Cerebellar cortex (tissue), 1 donor: ENCODE results near the gene DDI1.
"Not testable (repeated sequence)": the region's sequence is repeated elsewhere in the genome, so short reads cannot be mapped to it uniquely, and the experiment has no call there.

Experiments used
- DNase-seq: peaks from one replicate; pipeline ENCODE4 v3.0.0-alpha.2; 2015; ENCODE audit warnings: low spot score

Gene DDI1

DNA sequence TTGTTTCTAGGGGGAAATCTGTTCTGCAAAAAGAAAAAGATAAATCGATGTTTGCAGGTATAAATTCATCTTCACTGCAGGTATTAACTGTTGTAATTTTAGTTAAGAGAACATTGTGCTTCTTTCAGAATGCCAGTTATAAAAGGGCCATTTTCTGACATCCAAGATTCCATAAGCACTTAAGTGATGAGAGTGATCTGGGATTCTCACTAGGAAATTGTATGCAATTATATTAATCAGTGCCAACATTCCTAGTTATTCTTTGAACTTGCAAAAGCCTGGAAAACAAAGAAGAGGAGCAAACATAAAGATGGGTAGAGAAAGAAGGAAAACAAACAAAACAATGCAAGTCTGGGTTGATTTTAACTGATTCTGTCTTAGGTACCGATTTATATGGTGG, 5.4 kb downstream of the DDI1 start:
- no peak for DNase-seq

DNA sequence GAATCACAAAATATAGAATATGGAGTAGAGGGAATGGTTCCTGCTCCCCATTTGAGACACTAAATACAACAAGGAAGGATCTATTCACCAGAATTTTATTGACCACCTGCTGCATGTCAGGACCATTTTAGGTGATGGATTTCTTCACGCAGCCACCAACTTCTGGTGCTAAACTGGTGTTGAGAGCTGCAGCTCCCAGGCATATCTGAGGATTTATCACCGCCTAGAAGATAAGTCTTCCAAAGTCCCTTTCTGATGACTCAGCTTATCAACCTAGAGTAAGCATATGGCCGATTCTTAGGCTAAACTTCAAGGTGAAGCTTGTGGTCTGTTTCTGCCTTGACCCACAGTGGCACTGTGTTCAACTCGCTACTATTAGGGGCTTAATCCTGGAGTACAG, 6.7 kb downstream of the DDI1 start:
- no peak for DNase-seq

DNA sequence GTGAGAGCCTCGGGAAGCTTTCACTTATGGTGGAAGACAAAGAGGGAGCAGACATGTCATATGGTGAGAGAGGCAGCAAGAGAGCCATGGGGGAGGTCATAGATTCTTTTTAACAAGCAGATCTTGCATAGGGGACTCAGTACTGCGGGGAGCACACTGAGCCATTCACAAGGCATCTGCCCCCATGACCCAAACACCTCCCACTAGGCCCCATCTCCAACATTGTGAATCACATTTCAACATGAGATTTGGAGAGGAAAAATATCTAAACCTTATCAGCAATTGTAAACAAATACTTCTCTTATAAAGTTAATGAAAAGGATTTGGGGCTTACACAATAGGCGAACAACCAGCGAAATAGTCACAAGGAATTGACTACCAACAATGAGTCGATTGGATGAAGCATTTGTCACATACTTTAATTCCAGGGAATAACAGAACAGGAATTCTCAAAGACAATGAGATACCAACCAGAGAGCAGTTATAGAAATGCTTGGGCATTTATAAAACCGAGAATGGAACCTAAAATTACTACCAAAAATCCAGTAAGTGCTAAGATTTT, 7.3 kb downstream of the DDI1 start:
- DNase-seq: no peak

DNA sequence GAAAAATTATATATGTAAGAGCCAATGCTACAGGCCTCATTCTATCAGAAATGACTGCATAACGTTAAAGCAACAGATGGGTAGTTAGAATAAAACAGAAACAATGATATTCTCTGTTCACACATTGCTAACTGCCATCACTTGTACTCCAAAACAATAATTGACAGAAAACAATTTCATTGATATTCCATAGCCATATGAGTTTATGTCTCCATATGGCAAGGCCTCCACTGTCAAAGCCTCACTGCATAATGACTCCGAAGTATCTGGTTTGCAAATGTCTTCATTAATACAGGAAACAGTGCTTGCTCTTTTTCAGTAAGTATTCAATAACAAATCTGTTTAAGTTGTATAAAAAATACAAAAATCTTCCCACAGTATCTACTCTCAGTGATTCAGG, 9.9 kb downstream of the DDI1 start:
- DNase-seq: no peak

DNA sequence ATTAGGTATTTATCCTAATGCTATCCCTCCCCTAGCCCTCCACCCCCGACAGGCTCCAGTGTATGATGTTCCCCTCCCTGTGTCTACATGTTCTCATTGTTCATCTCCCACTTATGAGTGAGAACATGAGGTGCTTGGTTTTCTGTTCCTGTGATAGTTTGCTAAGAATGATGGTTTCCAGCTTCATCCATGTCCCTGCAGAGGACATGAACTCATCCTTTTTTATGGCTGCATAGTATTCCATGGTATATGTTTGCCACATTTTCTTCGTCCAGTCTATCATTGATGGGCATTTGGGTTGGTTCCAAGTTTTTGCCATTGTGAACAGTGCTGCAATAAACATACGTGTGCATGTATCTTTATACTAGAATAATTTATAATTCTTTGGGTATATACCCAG, 10.4 kb downstream of the DDI1 start:
- DNase-seq: not testable (repeated sequence)

DNA sequence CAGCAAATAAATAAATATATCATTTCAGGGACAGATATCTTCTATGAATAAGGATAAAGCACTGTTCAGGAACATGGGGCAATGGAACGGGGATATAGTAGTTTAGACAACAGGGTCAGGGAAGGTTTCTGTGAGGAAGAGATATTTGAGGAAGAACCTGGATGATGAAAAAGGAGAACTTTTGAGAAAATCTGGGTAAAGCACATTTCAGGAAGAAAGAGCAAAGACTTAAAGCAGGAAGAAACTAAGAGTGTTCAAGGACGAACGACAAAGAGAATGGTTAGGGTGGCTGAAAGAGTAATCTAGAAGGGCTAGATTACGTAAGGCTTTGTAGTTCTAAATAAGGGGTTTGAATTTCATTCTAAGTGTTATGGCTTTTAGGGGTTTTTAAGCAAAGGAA, 12.7 kb downstream of the DDI1 start:
- DNase-seq: no peak

DNA sequence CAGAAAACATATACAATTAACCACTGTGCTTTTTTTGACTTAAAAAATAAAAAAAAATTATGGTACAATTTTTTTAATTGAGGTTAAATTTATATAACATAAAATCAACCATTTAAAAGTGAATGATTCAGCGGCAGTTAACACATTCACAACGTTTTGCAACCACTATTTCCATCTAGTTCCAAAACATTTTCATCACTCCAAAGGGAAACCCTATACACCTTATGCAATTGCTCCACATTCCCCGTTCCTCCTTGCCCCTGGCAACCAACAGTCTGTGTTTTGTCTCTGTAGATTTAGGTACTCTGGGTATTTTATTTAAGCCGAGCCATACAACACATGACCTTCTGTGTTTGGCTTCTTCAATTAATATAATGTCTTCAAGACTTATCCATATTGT, 15.3 kb downstream of the DDI1 start:
- DNase-seq: no peak

DNA sequence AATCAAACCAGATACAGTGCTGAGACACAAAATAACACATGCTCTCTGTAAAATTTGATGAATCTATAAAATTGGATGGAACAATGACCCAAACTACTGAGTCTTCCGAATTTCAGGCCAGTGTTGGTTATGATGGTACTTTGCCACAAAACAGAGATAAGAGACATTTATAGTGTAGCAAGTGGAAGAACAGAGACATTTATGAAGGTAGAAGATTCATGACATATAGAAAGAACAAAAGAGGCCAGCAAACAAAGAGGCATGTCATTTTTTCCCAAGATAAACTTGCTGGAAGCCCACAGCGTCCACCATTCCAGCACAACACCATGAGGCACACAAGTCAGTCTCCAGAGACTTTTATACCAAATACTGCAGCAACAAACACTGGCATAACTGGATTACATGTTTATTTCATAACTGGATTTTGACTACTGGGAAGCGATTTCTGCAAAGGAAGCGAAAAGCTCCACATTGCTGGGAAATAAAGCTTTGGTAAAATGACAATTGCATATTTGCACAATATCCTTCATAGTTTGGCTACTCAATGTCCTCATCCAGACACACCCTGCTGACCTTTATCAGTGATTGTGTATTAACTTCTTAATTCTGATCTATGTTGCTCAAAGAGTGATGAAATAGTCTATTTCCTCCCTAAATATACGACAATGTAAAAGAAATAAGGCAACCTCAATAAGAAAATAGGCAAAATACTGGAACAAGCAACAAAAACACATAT, 17.5 kb downstream of the DDI1 start:
- DNase-seq: no peak

DNA sequence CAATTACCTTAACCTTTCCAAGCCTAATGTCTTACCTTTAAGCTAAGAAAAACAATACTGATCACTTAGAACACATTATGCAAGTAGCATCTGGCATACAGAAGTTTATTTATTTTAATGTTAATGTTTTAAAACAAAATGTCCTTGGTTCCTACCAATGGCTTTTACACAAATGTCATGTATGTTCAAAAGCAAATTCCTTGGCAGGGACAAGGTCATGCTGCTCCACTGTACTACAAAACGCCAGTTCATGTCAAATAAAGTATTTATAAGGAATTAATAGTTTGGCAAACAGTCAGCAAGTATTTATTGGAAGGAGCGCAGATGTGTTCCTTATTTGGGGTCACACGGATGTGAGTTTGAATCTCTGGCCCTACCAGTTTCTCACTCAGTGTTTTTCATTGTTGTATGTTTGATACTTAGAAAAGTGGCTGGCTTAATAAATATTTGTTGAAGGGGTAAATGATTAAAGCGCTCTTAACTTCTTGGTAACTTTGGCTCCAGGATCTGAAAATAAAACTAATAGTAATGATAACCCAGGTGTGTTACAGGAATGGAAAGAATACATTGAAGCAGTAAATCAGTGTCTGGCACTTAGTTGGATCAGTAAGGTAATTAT, 18.6 kb downstream of the DDI1 start:
- DNase-seq: no peak

DNA sequence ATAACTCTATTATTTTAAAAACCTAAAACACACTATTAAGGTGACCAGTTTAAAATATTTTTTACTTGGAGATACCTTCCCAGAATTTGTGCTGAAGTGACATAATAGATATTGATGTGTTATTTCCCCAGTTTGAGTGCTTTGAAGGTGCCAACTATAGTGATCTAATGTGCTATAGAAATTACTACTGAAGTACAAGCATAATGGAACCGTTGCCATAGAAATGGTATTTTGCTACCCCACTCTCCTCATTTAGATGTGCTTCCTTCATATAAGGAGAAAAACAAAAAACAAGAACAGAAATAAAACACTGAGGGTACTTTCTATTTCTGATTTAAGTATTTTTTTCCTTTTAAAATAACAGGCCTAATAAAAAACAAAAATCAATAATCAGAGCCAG, 19.2 kb downstream of the DDI1 start:
- DNase-seq: no peak

DNA sequence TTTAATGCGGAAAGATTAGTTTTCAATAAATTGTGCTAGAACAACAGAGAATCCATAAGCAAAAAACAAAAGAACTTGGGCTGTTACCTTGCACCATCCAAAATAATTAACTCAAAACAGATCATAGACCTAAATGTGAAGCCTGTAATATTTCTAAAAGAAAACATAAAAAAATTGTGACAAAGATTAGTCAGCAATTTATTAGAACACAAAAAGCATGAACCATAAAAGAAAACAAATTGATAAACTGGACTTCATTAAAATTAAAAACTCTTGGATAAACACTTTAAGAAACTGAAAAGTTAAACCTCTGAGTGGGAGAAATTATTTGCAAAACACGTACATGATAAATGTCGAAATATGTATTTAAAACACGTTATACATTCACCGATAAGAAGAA, 21.5 kb downstream of the DDI1 start:
- no peak for DNase-seq

DNA sequence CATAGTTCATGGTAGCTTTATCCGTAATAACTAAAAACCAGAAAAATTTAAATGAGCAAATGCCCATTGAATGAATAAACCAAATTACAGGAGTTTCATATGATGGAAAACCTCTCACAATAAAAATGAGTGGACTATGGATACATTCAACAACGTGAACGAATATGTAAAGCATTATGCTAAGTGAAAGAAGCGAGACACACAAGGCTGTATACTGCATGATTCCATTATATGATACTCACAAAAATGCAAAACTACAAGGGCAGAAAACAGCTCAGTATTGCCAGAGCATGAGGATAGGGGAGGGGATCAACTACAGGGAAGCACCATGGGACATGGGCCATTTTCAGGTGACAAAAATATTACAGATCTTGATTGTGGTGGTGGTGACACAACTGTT, 22.2 kb downstream of the DDI1 start:
- DNase-seq: no peak

DNA sequence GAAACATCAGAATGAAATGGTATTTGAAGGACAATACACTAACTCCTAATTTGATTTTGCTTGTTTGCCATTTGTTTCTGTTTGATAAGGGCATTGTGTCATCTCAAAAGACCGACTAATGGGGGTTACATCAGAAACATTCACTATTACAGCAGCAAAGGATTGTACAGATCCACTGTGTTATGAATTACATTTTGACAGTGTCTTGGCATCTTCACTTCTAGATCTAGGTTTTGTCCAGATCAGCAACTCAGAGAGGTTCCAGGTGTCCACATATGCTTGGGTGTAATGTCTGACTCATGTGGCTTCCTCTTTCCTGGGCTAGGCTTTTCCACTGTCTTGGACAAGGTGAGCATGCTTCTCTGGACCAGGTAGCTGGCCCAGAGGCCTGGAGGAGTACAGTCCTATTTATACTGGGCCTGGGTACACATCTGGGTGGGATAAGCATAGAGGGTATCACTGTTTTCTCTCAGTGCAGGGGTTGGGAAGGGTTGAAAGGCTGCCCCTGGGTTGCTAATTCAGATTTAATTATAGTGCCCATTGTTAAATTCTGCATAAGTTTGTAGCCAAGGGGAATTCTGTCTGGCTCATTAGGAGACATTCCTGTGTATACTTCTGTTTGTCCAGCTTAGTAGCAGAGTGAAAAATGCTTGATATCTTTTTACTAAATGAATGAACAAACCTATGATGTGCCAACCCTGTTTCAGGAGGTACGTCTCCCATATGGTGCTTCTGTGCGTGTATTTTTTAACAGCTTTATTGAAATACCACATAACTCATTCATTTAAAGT, 23.8 kb downstream of the DDI1 start:
- DNase-seq: no peak

DNA sequence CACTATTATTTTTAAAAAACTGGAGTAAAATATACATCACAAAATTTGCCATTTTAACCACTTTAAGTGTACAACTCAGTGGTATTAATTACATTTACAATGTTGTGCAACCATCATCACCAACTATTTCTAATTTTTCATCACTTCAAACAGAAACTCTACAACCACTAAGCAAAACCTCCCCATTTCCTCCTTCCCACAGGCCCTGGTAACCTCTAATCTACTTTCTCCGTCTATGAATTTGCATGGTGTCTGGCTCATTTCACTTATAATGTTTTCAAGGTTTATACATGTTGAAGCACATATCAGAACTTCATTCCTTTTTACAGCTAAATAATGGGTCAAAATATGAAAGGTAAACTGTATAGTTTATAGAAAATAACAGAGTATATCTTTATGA, 24.4 kb downstream of the DDI1 start:
- DNase-seq: no peak

DNA sequence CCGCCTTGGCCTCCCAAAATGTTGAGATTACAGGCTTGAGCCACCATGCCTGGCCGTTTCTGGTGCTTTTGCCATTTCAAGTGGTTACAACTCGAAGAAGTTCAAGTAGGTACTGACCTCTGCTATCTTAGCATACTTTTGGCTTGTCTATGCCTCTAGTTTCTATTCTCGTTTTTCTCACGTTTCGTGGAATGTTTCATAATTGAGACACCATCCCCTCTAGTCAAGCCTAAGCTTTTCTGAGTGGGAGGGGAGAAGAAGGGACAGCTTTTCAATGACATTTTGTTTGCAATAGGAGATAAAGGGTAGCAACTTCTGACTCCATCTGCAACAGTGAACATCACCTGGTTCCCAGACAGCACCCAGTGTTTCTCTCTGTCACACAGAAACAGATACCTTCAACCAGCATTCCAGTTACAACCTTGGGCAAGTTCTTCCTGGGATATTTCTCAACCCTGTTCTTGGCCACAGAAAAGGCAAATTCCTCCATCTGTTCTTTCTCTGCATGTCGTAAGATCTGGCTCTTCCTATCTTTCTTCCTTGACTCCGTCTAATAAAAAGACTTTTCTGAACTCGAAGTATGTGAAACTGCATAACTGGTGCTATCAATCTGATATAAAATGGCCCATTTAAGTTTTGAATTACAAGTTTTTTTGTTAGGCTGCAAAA, 25.5 kb downstream of the DDI1 start:
- DNase-seq: no peak

DNA sequence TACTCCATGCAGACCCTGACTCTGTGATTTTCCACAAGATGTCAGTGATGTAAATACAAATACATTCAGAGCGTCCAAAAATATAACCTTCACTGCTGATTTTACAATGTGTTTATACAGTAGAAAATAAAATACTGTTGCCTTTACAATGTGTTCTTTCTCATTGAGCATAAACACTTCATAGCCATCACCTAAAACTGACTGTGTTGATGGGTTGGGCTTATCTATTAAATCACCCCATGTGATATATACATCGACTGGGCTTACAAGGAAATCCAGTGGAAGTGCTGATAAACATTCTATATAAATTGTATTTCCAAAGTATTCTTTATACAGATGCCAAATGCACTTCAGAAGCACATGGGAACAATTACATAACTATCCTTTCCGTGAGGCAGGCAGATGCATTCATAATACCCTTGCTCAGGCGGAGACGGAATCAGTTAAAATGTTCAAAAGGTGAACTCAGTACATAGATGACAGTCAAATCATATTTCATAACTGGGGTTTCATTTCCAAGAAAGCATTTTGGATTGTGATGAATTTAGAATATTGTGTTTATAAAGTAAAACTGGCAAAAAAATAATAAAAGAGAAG, 27.7 kb downstream of the DDI1 start:
- DNase-seq: no peak

DNA sequence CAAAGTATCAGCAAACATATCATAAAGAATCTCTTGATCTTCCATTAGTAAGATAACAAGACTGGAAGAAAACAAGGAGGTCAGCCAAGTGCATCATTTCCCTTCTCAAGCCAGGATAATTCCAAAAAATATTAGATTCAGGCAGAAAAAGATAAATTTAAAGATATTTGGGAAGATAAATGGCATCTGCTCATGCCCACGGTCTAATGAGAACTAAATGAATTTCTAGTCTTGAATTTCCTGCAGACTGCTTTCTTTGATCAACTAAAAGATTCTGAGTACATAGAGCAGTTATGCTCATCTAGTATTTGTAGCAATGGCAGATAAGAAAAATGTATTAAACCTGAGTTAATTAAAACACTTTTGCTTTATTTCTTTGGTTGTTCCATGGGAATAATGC, 31.1 kb downstream of the DDI1 start:
- no peak for DNase-seq

DNA sequence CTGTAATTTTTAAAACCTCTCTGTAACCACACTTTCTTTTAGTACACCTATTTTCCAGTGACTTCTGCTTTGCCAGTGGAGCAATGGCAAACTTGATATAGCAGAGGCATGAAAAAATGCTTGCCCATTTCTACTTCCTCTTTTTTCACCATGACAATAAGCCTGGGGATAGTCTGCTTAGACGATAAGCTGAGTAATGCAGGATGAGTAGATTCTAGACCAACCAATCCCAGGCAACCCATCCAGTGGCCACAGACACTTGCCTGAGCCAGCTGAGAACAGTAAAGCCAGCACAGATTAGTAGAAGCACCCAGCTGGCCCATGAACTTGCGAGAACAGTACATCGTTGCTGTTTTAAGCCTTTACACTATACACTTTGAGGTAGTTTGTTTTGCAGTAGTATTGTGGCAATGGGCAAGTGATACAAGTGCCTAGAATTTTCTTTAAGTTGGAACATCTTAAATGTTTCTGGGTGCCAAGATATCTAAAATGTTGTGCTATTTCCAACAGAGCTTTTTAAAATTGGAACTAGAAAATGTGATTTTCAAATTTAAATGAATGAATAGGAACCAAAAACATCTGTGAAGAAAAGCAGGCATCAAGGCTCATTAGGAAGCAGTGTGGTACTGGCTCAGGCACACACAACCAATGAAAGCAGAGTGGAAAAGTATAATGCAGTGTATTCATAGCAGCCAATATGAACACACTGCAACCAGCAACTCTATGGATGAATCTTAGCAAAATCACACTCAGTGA, 37.7 kb downstream of the DDI1 start:
- no peak for DNase-seq

DNA sequence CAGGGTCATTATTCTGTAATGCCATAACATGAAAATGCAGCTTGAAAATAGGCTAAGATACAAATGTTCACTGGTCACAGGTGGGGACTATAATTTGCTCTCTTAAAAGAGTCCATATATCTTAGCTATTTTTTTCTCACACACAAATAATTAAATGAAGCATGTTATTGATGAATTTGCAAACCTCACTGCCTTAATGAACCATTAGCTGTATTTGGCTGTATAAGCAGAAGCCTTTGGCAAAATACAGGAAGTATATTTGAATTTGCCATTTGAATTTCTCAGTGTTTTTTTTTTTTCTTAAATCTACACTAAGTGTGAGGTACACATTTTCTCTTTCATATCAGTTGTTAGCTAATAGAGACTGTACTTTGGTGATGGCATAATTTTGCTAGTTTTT, 38.7 kb downstream of the DDI1 start:
- no peak for DNase-seq

DNA sequence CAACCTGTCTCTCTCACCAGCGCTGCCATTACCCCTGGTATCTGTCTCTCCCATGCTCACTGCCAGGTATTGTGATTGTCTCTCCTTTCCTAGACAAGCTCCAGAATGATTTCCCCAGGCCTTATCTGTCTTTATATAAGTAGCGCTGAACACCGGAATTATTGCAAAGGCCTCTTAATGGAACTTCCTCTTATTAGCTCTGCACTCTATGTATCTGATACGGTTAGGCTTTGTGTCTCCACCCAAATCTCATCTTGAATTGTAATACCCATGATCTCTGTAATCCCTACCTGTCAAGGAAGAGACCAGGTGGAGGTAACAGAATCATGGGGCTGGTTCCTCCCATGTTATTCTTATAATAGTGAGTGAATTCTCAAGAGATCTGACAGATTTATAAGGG, 39.3 kb downstream of the DDI1 start:
- no peak for DNase-seq

DNA sequence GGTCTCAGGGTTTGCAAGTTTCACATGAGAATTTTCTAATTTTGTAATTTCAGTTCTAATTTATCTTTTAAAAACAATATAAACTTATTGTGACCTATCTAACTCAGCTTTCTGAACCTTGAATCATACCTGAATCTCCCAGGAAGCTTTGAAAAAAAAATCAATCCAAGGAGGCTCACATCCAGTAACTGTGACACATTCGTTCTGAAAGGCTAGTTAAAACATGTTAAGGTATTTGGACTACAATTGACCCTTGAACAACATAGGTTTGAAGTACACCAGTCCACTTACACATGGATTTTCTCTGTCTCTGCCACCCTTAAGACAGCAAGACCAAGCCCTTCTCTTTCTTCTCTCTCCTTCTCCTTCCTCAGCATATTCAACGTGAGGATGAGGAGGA, 40.0 kb downstream of the DDI1 start:
- no peak for DNase-seq
